GM13977 (cell line): ENCODE measurements around the gene MTCL3.

Experiments
- DNase-seq: peaks from one replicate; pipeline ENCODE4 v3.0.0; 2012; ENCODE audit warnings: low spot score
- CTCF ChIP-seq: IDR thresholded peaks from 2 replicates; pipeline ENCODE4 v1.5.1; 2012; ENCODE audit warnings: mild to moderate bottlenecking, control low read depth; ENCODE audit not compliant: insufficient read depth; ENCODE audit errors: extremely low read depth, missing control alignments
- in situ Hi-C: fragments of 300-500 bp; cut with MboI; formaldehyde crosslinking; loops from one replicate; pipeline ENCODE4 v1.12.0; 2022; ENCODE audit warnings: low sequenced_read_pairs, low pct_unique_long_range_greater_than_20kb, mixed read lengths, inconsistent platforms; ENCODE audit not compliant: unreplicated experiment

Gene MTCL3

GRCh38 chr6:127533011-127533410 lies 13.9 kb upstream of the MTCL3 start:
- in situ Hi-C loops = no loop called here
- TF ChIP-seq CTCF = no peak
- DNase-seq = no peak

- no peak for DNase-seq
- in situ Hi-C loops = loop anchor here (10.0 kb wide), 1 partner anchor 48 kb away; no protein-coding TSS in a partner anchor
- no peak for TF ChIP-seq CTCF
These were observed 3.6 kb upstream of the MTCL3 start for GRCh38 chr6:127522714-127523113.

GRCh38 chr6:127520066-127520465 lies 931 bp upstream of the MTCL3 start:
- no peak for TF ChIP-seq CTCF
- in situ Hi-C loops = loop anchor here (10.0 kb wide), 1 partner anchor 45 kb away; no protein-coding TSS in a partner anchor
- no peak for DNase-seq

GRCh38 chr6:127519469-127519785 lies 292 bp upstream of the MTCL3 start:
- in situ Hi-C loops = no loop called here

GRCh38 chr6:127518191-127518709 lies 885 bp downstream of the MTCL3 start:
- no peak for TF ChIP-seq CTCF
- DNase-seq = no peak
- in situ Hi-C loops = no loop called here

More at GRCh38 chr6:127519469-127519785, 292 bp upstream of the MTCL3 start:
- TF ChIP-seq CTCF = no peak
- DNase-seq = no peak

- no peak for TF ChIP-seq CTCF
- in situ Hi-C loops = no loop called here
- DNase-seq = no peak
These were observed 1.4 kb downstream of the MTCL3 start for GRCh38 chr6:127517693-127518092.

- peak; percentile 73 for TF ChIP-seq CTCF
- peak; percentile 66 for DNase-seq
These were observed 2.4 kb downstream of the MTCL3 start for GRCh38 chr6:127516662-127517273.

More at GRCh38 chr6:127516662-127517273, 2.4 kb downstream of the MTCL3 start:
- in situ Hi-C loops = no loop called here
